SK-N-MC (cell line): ENCODE measurements around the gene AIF1.
"Not testable (repeated sequence)": the region's sequence is repeated elsewhere in the genome, so short reads cannot be mapped to it uniquely, and the experiment has no call there.

Experiments used
- DNase-seq: peaks from one replicate; pipeline ENCODE4 v3.0.0-alpha.2; 2011; ENCODE audit warnings: low read depth, low spot score
- H3K27ac ChIP-seq: fragments of 200-600 bp; sonication (generic); 2 replicates; pipeline ENCODE4 v1.5.1; 2016; ENCODE audit warnings: mixed run types
- H3K36me3 ChIP-seq: fragments of 200-600 bp; sonication (generic); 2 replicates; pipeline ENCODE4 v1.6.1; 2017; ENCODE audit warnings: antibody characterized with exemption, low read length, mixed read lengths; ENCODE audit not compliant: insufficient read depth
- H3K4me3 ChIP-seq: fragments of 200-600 bp; sonication (generic); 2 replicates; pipeline ENCODE4 v1.5.1; 2016
- H3K9ac ChIP-seq: fragments of 200-600 bp; sonication (generic); 2 replicates; pipeline ENCODE4 v1.8.0; 2017; ENCODE audit warnings: mixed run types, mixed read lengths; ENCODE audit not compliant: insufficient read length
- H3K9me3 ChIP-seq: fragments of 200-600 bp; sonication (generic); 2 replicates; pipeline ENCODE4 v1.6.1; 2017; ENCODE audit warnings: low read depth, mild to moderate bottlenecking, antibody characterized with exemption, low read length, moderate library complexity, mixed read lengths
- EZH2 ChIP-seq: fragments of 200-600 bp; sonication (generic); IDR thresholded peaks from one replicate; pipeline ENCODE4 v1.6.1; 2017; ENCODE audit warnings: antibody characterized with exemption
- FOXP2 ChIP-seq: optimal IDR thresholded peaks from 2 replicates; pipeline ENCODE3; 2011; ENCODE audit warnings: mild to moderate bottlenecking, moderate library complexity; ENCODE audit not compliant: insufficient read depth; ENCODE audit errors: extremely low read length, control extremely low read depth
- POLR2AphosphoS5 ChIP-seq: IDR thresholded peaks from 2 replicates; pipeline ENCODE4 v1.6.1; 2012; ENCODE audit warnings: mild to moderate bottlenecking, low read depth, low read length, borderline replicate concordance

Gene AIF1

GRCh38 chr6:31587791-31588777, 26.9 kb upstream of the AIF1 start:
- TF ChIP-seq FOXP2 (no peak), EZH2 (no peak), POLR2AphosphoS5 (no peak)
- 0 out of 2 replicates have a peak overlapping the region, but pooled peaks have one; percentile 25 for H3K27ac ChIP-seq
- H3K4me3 ChIP-seq: no peak overlapping the region
- no peak for DNase-seq
- H3K36me3 ChIP-seq: no peaks in the 10 kb centered on the region
- no peak overlapping the region for H3K9ac ChIP-seq
- no peaks in the 10 kb centered on the region for H3K9me3 ChIP-seq

GRCh38 chr6:31588871-31589650, 26.0 kb upstream of the AIF1 start:
- H3K27ac ChIP-seq: no peak overlapping the region
- DNase-seq: no peak
- H3K36me3 ChIP-seq: no peaks in the 10 kb centered on the region
- no peak for TF ChIP-seq POLR2AphosphoS5
- no peak overlapping the region for H3K9ac ChIP-seq
- H3K4me3 ChIP-seq: no peak overlapping the region
- H3K9me3 ChIP-seq: no peaks in the 10 kb centered on the region

GRCh38 chr6:31590691-31591090, 24.3 kb upstream of the AIF1 start:
- not testable (repeated sequence) for H3K9ac ChIP-seq, H3K36me3 ChIP-seq, H3K27ac ChIP-seq, H3K9me3 ChIP-seq, H3K4me3 ChIP-seq, DNase-seq

GRCh38 chr6:31592396-31592771, 22.6 kb upstream of the AIF1 start:
- Histone ChIP-seq H3K4me3 (no peak overlapping the region), H3K27ac (no peak overlapping the region), H3K36me3 (no peaks in the 10 kb centered on the region), H3K9me3 (no peaks in the 10 kb centered on the region), H3K9ac (no peak overlapping the region)
- DNase-seq: no peak
- TF ChIP-seq EZH2: no peak
- TF ChIP-seq POLR2AphosphoS5: no peak
- TF ChIP-seq FOXP2: no peak

- H3K9ac ChIP-seq: no peak overlapping the region
- no peak for DNase-seq
- no peak overlapping the region for H3K4me3 ChIP-seq
- H3K9me3 ChIP-seq: no peaks in the 10 kb centered on the region
- H3K27ac ChIP-seq: no peak overlapping the region
- no peaks in the 10 kb centered on the region for H3K36me3 ChIP-seq
- TF ChIP-seq FOXP2 (no peak), POLR2AphosphoS5 (no peak), EZH2 (no peak)
Observed at GRCh38 chr6:31597006-31597405, 18.0 kb upstream of the AIF1 start.

- TF ChIP-seq POLR2AphosphoS5 (no peak), EZH2 (no peak), FOXP2 (no peak)
- no peak overlapping the region for H3K4me3 ChIP-seq
- no peaks in the 10 kb centered on the region for H3K36me3 ChIP-seq
- H3K9me3 ChIP-seq: no peaks in the 10 kb centered on the region
- no peak for DNase-seq
- no peak overlapping the region for H3K9ac ChIP-seq
- H3K27ac ChIP-seq: no peak overlapping the region
Observed at GRCh38 chr6:31607317-31607716, 7.7 kb upstream of the AIF1 start.

GRCh38 chr6:31609519-31610406, 5.3 kb upstream of the AIF1 start:
- Histone ChIP-seq H3K9me3 (no peaks in the 10 kb centered on the region), H3K27ac (peak overlapping the region; percentile 5; the same call in 1 of the 2 replicates), H3K9ac (no peak overlapping the region), H3K36me3 (no peaks in the 10 kb centered on the region), H3K4me3 (no peak overlapping the region)
- TF ChIP-seq EZH2 (no peak), FOXP2 (no peak), POLR2AphosphoS5 (no peak)
- DNase-seq: no peak

- DNase-seq: no peak
- TF ChIP-seq EZH2 (no peak), POLR2AphosphoS5 (no peak), FOXP2 (no peak)
- H3K9me3 ChIP-seq: no peaks in the 10 kb centered on the region
- H3K4me3 ChIP-seq: no peak overlapping the region
- no peaks in the 10 kb centered on the region for H3K36me3 ChIP-seq
- H3K27ac ChIP-seq: peak overlapping the region; percentile 14; the same call in 1 of the 2 replicates
- no peak overlapping the region for H3K9ac ChIP-seq
Observed at GRCh38 chr6:31610968-31611367, 4.1 kb upstream of the AIF1 start.
